GM12878 (cell line): Measurements from ENCODE around the gene SDHC.

Source experiments
- EGR1 ChIP-seq, 2 experiments: IDR thresholded peaks; 1 replicate in 1 of 2; 2 replicates in 1 of 2; pipeline ENCODE4 v1.6.1; 2011 to 2012; ENCODE audit warnings: low read depth in 2 of 2, low read length in 2 of 2, borderline replicate concordance in 1 of 2, mild to moderate bottlenecking in 1 of 2, moderate library complexity in 1 of 2
- ESRRA ChIP-seq: IDR thresholded peaks from 2 replicates; pipeline ENCODE4 v1.6.1; 2012; ENCODE audit warnings: mild to moderate bottlenecking, low read length, improper control_type of control experiment
- KAT2A ChIP-seq: conservative IDR thresholded peaks from 2 replicates; pipeline ENCODE4 v1.6.1; 2011; ENCODE audit warnings: low read depth, low read length; ENCODE audit not compliant: control insufficient read depth
- POLR2AphosphoS5 ChIP-seq: IDR thresholded peaks from 2 replicates; pipeline ENCODE4 v1.6.1; 2011; ENCODE audit warnings: mild to moderate bottlenecking, low read length, inconsistent platforms
- SIN3A ChIP-seq: IDR thresholded peaks from 2 replicates; pipeline ENCODE4 v1.6.1; 2012; ENCODE audit warnings: low read depth, low read length, improper control_type of control experiment
- SRF ChIP-seq, 2 experiments: IDR thresholded peaks; 2 replicates each; pipeline ENCODE4 v1.6.1; 2011; ENCODE audit warnings: low read depth in 2 of 2, low read length in 2 of 2, mild to moderate bottlenecking in 1 of 2, moderate library complexity in 1 of 2
- TCF7 ChIP-seq: IDR thresholded peaks from 2 replicates; pipeline ENCODE4 v1.6.1; 2014; ENCODE audit warnings: antibody characterized with exemption, borderline replicate concordance
- ZNF384 ChIP-seq: IDR thresholded peaks from 2 replicates; pipeline ENCODE4 v1.6.1; 2012; ENCODE audit warnings: low read depth, mild to moderate bottlenecking, low read length, improper control_type of control experiment, borderline replicate concordance
- ZZZ3 ChIP-seq: IDR thresholded peaks from 2 replicates; pipeline ENCODE4 v1.6.1; 2011; ENCODE audit warnings: low read depth; ENCODE audit not compliant: control insufficient read depth, insufficient read length
- TF ChIP-seq, protein P1 (sequence below), 3 experiments: IDR thresholded peaks in 2 of 3; conservative IDR thresholded peaks in 1 of 3; 2 replicates each; pipeline ENCODE4 v1.5.1; 2011; ENCODE audit warnings: low read depth in 3 of 3, low read length in 3 of 3, mild to moderate bottlenecking in 3 of 3, control low read depth in 2 of 3, moderate library complexity in 2 of 3, inconsistent platforms in 1 of 3, mixed read lengths in 1 of 3; ENCODE audit not compliant: control insufficient read depth in 2 of 3, insufficient read depth in 1 of 3; ENCODE audit errors: extremely low read depth in 1 of 3
- TF ChIP-seq, protein P2 (sequence below): fragments of 450-650 bp; IDR thresholded peaks from 2 replicates; pipeline ENCODE4 v1.6.1; 2017; ENCODE audit warnings: mild to moderate bottlenecking

- TF ChIP-seq ZZZ3 (no peak), SRF (IDR thresholded peaks at IDR 0.05; ENCODE audit: low read depth in 2 of 2, low read length in 2 of 2) (no peak), KAT2A (no peak), TCF7 (no peak), POLR2AphosphoS5 (no peak), ZNF384 (no peak), SIN3A (no peak), ESRRA (no peak), EGR1 (IDR thresholded peaks at IDR 0.05; ENCODE audit: borderline replicate concordance in 1 of 2, low read depth in 2 of 2, low read length in 2 of 2) (no peak)
- TF ChIP-seq, protein P1, sequence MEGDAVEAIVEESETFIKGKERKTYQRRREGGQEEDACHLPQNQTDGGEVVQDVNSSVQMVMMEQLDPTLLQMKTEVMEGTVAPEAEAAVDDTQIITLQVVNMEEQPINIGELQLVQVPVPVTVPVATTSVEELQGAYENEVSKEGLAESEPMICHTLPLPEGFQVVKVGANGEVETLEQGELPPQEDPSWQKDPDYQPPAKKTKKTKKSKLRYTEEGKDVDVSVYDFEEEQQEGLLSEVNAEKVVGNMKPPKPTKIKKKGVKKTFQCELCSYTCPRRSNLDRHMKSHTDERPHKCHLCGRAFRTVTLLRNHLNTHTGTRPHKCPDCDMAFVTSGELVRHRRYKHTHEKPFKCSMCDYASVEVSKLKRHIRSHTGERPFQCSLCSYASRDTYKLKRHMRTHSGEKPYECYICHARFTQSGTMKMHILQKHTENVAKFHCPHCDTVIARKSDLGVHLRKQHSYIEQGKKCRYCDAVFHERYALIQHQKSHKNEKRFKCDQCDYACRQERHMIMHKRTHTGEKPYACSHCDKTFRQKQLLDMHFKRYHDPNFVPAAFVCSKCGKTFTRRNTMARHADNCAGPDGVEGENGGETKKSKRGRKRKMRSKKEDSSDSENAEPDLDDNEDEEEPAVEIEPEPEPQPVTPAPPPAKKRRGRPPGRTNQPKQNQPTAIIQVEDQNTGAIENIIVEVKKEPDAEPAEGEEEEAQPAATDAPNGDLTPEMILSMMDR (IDR thresholded peaks at IDR 0.05 in 2 of 3, conservative IDR thresholded peaks at IDR 0.05 in 1 of 3; ENCODE audit: control insufficient read depth in 2 of 3, extremely low read depth in 1 of 3, insufficient read depth in 1 of 3, low read depth in 3 of 3, low read length in 3 of 3) = no peak
- TF ChIP-seq, protein P2, sequence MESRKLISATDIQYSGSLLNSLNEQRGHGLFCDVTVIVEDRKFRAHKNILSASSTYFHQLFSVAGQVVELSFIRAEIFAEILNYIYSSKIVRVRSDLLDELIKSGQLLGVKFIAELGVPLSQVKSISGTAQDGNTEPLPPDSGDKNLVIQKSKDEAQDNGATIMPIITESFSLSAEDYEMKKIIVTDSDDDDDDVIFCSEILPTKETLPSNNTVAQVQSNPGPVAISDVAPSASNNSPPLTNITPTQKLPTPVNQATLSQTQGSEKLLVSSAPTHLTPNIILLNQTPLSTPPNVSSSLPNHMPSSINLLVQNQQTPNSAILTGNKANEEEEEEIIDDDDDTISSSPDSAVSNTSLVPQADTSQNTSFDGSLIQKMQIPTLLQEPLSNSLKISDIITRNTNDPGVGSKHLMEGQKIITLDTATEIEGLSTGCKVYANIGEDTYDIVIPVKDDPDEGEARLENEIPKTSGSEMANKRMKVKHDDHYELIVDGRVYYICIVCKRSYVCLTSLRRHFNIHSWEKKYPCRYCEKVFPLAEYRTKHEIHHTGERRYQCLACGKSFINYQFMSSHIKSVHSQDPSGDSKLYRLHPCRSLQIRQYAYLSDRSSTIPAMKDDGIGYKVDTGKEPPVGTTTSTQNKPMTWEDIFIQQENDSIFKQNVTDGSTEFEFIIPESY = no peak
Measured at GRCh38 chr1:161273402-161273801, 40.8 kb upstream of the SDHC start.
